HG03378 (cell line): ENCODE data around the gene SLC1A7.
"Not testable (repeated sequence)": the region's sequence is repeated elsewhere in the genome, so short reads cannot be mapped to it uniquely, and the experiment has no call there.

Source experiments
- ATAC-seq: cut with Tn5 transposase; IDR thresholded peaks from one replicate; pipeline ENCODE4 v1.9.1; 2021; ENCODE audit warnings: mild to moderate bottlenecking, moderate library complexity; ENCODE audit not compliant: unreplicated experiment

The SLC1A7 gene

DNA sequence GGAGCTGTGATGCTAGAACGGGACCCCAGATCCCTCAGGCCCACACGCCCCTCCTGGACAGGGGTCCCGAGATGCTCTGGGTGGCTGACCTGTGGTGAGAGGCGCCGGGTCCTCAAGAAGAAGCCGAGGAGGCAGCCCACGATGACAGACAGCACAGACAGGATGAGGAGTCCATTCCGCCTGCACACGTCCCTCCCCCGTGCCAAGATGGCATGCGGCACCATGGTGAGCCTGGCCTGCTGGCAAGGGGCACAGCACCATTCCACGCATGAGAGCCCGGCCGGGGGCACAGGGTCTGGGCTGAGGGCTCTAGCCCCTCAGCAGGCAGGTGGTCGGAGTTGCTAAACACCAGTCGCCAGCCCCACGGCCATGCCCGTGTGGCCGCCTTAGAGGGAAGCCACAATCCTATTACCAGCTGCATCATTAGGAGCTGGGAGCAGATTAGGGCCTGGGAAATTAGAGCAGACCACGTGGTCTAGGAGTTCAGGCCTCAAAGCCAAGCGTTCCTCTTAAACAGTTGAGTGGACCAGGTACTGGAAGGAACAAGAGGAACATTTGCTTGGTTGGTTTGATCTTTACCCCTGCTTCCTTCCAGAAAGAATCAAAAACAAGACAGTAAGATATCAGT lies at the start of gene SLC1A7:
Gene SLC1A7, minus strand, starts transcription at position 413 of the 628 bp plus-strand sequence. Its CDS starts 189 bp downstream, at position 224.
- no peak for ATAC-seq

DNA sequence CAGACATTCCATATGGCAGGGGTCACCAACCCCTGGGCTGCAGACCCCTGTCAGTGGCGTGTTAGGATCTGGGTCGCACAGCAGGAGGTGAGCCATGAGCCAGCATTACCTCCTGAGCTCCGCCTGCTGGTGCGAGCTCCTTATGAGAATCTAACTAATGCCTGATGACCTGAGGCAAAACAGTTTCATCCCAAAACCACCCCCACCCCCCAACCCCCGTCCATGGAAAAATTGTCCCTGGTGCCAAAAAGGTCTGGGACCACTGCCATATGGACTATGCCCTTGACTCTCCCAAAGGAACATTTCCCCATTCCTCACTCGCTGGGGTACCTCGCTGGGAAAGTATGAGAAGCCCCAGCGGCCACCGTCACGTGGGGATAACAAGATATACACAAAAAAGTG lies 47.8 kb upstream of the SLC1A7 start:
- ATAC-seq: no peak

- ATAC-seq: no peak
Observed at GRCh38 chr1:53189061-53189460, 46.6 kb upstream of the SLC1A7 start.

- no peak for ATAC-seq
Observed at GRCh38 chr1:53188099-53188498, 45.7 kb upstream of the SLC1A7 start.

DNA sequence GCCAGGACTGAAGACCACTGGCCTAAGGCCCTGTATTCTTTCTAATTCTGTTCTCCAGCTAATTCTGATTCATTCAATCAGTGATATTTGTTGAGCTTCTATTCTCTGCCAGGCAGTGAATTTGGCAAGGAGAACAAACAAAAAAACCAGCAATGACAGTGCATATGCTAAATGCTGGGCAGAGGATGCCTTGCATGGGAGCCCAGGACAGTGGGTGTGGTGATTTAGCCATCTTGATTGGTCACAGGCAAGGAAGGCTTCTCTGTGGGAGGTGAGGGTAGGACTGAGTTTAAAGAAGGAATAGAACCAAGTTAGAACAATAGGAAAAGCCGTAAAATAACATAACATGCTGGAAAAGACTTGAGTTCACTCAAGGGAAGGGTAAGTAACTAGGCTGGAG lies 45.0 kb upstream of the SLC1A7 start:
- no peak for ATAC-seq

GRCh38 chr1:53186533-53186932 lies 44.1 kb upstream of the SLC1A7 start:
- no peak for ATAC-seq

DNA sequence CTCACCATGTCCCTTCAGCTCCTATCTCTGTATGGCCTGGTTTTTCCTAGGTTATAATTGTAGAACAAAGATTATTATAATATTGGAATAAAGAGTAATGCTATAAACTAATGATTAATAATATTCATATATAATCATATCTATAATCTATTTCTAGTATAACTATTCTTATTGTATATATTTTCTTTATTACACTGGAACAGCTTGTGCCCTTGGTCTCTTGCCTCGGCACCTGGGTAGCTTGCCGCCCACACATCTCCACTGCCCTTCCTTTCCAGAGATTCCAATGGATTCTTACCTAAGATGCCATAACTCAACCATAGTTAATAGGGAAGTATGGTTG lies 43.5 kb upstream of the SLC1A7 start:
- ATAC-seq: not testable (repeated sequence)

DNA sequence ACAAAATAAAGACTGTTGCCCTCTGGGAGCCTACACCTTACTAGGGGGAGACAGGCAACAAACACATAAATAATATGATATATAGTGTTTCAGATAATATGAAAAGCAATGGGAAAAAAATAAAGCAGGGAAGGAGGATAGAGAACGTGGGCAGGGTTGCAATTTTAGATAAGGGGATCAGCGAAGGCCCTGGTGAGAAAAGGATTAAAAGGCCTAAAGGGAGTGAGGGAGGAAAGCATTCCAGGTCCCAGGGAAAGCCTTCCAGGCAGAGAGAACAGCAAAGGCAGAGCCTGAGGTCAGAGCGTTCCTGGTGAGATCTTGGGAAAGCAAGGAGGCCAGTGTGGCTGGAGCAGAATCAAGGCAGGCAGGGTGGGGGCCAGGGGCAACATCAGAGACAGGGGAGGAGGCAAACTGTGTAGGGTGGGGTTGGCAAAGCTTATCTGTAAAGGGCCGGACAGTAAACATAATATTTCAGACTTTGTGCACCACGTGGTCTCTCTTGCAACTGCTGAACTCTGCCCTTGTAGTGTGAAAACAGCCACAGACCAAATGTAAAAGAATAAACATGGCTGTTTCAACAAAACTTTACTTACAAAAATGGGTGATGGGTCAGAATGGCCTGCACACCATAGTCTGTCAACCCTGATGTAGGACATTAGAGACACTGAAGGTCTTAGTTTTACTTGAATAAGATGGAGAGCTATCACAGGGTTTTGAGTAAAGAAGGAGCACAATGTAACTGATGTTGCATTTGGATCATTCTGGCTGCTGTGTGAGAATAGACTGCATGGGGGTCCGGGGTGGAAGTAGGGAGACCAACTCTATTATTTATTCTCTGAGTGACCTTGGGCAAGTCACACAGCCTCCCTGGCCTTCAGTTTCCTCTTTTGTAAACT lies 40.9 kb upstream of the SLC1A7 start:
- no peak for ATAC-seq

DNA sequence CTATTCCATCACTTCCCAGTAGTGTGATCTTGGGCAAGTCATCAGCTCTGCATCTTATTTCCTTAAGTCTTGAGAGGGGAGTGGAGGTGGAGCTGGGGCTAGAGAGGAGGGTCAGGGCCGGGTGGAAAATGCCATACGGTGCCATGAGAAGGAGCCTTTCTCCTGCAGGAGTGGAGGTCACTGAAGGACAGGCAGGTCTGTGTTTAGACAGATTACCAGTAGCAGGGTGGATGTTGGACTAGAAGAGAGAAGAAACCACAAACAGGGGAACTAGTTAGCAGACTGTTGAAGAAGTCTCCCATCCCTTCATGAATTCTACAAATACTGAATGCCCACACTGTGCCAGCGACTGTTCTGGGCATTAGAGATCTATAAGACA lies 40.3 kb upstream of the SLC1A7 start:
- ATAC-seq: no peak

DNA sequence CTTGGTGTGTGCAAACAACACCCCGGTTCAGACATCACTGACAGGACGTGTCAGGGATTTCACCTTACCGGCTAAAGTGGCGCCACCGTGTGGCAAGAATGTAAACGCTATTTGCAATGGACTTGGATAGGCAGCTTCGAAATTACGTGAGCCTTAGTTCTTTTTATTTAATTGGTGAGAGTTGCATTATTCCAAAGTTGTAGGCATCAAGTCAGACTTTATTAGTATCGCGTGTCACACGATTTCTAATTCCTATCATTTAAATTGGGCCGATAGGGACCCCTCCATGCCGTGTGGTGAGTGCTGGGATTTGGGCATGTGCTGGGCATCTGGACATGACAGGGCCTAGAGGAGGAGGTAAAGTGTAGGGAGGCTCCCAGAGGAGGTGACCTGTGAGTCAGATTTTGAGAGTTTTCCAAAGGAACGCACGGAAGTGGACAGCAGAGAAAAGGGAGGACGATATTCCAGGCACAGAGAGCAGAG lies 39.7 kb upstream of the SLC1A7 start:
- ATAC-seq: no peak

GRCh38 chr1:53180951-53181350 lies 38.5 kb upstream of the SLC1A7 start:
- ATAC-seq: no peak

DNA sequence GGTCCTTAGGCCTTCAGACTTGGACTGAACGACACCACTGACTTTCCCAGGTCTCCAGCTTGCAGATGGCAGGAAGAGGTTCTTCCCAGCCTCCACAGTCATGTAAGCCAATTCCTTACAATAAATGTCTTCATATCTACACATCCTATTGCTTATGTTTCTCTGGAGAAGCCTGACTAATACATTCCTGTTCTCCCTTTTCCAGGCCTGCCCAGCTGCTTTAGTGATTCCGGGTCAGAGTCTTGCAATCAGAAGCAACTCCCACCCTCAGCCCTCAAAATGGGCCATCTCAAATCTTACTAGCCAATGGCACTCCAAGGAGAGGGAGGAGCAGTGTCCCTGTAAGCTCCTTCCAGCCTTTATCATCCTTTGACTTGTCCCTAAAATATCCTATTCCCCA lies 37.8 kb upstream of the SLC1A7 start:
- ATAC-seq: no peak

GRCh38 chr1:53176452-53177208 lies 34.2 kb upstream of the SLC1A7 start:
- ATAC-seq: no peak

DNA sequence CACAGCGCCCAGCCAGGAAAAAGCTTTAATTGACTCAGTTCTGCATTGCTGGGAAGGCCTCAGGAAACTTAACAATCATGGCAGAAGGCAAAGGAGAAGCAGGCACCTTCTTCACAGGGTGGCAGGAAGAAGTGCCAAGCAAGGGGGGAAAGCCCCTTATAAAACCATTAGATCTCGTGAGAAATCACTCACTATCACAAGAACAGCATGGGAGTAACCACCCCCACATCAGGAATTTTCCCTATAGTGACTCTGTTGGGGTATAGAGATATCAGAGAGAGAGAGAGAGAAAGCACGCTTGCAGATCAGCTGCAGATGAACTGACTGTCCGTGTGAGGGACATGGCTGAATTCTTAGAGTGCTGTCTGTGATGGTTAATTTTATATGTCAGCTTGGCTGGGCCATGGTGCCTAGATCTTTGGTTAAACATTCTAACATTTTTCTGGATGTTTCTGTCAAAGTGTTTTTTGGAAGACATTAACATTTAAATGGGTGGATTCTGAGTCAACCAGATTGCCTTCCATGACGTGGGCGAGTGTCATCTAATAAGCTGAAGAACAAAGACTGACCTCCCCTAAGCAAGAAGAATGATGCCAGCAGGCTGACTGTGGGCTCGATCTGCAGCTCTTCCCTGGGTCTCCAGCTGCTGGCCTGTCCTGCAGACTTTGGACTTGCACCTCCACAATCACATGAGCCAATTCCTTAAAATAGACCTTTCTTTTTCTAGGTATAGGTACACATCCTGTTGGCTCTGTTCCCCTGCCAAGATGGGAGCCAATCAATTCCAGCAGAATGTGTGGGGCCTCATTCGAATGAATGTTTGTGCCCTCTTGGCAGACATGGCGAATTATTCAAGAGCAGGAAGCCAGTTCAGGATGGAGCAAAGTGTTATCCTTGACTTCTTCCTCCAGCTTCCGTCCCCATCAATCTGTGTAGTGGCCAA lies 32.8 kb upstream of the SLC1A7 start:
- ATAC-seq: no peak

DNA sequence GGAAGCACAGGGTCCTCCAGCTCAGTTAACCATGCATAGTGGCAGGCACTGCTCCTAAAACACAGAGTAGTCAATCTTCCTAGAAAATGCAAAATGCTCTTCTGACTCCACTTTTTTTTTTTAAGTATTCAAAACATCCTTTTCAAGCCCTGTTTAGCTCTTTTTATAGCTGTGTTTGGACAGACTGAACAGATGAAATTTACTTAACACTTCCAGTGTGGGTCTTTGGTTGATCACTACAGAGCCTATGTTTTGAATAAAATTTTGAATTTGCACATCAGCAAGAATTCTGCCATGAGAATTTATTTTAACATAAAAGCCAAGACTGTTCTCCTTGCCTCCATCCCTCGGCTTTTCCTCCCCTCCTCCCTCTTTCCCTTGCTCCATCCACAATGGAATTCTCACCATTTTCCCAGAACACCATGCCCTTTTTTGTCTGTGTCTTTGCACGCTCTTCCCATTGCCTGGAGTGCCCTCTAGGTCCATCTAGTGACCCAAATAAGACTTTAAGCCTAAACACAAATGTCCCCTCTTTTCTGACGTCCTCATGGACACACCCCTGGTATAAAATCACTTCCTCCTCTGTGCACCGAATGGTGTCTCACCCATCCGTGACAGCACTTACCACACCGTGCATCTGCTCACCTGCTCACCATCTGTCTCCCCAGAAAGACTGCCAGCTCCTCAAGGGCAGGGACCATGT lies 30.1 kb upstream of the SLC1A7 start:
- ATAC-seq: no peak

GRCh38 chr1:53166912-53167311 lies 24.5 kb upstream of the SLC1A7 start:
- ATAC-seq: no peak

GRCh38 chr1:53166366-53166765 lies 23.9 kb upstream of the SLC1A7 start:
- no peak for ATAC-seq

DNA sequence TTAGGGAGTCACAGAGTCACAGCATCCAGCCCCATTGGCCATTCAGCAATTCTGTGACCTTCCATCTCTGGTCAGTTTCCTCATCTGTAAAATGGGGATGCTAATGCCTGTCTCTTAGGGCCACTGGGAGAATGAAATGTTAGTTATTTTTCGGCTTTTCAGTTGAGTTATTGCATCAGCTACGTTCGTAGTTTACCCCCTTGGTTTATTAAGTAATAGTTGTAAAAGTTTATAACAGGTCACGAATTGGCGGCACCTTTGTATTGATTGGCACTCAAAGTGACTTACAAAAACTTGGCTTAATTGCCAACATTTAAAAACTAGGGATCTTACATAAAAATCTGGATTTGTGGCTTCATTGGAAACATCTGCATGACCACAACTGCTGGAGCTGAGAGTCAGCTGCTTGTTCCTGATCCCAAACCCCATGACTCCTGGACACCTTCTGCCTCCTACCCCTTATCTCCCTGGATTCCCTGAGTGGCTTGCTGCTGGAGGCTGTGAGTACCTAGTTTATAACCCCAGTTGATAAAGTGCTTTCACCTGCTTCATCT lies 23.0 kb upstream of the SLC1A7 start:
- no peak for ATAC-seq

DNA sequence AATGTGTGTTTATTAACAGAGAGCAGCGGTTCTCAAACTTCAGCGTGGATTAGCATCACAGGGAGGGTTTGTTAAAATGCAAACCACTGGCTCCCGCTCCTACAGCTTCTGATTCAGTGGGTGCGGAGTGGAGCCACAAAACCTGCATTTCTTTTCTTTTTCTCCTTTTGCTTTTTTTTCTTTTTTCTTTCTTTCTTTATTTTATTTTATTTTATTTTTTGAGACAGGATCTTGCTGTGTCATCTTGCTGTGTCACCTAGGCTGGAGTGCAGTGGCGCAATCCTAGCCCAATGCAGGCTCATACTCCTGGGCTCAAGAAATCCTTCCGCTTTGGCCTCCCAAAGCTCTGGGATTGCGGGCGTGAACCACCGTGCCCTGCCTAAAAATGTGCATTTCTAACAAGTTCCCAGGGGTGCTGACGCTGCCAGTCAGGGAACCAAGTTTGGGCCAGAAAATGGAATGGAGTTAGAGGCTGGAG lies 20.9 kb upstream of the SLC1A7 start:
- ATAC-seq: no peak
